Ovary (tissue), 3 donors: ENCODE data around the gene EMILIN2.

Experiments used
- CTCF ChIP-seq, 3 donors: fragments of 450-650 bp in 2 of 3; fragments of 200-600 bp in 1 of 3; IDR thresholded peaks; one replicate each; pipeline versions ENCODE4 v1.5.1 to v1.8.0; 2016 to 2022; ENCODE audit warnings: antibody characterized with exemption in 3 of 3, mild to moderate bottlenecking in 1 of 3
- EP300 ChIP-seq: sonication (generic); formaldehyde crosslinking; IDR thresholded peaks from one replicate; pipeline ENCODE4 v1.6.1; 2017; ENCODE audit warnings: antibody characterized with exemption
- POLR2A ChIP-seq: fragments of 450-650 bp; IDR thresholded peaks from one replicate; pipeline ENCODE4 v1.6.1; 2017; ENCODE audit warnings: antibody characterized with exemption, mild to moderate bottlenecking, moderate library complexity
- donor health status: DM: no; HTN: no; CAD: no.

GRCh38 chr18:2924920-2925319 lies 78.1 kb downstream of the EMILIN2 start:
- no peak for TF ChIP-seq CTCF (IDR thresholded peaks at IDR 0.05)
- TF ChIP-seq EP300 = no peak
- no peak for TF ChIP-seq POLR2A
